ENCODE data around the gene GZMM. TPM values are rescaled to one million over a fixed set of nuclear protein-coding genes. Genes with fewer than 3 reads are reported as not detected.

Gene GZMM
- total and polyA plus RNA-seq, 2 of the 13 experiments (the other 11 are each of a cell fraction or from before 2014, with no cell fraction given): 0.07 TPM; not detected in 1

DNA sequence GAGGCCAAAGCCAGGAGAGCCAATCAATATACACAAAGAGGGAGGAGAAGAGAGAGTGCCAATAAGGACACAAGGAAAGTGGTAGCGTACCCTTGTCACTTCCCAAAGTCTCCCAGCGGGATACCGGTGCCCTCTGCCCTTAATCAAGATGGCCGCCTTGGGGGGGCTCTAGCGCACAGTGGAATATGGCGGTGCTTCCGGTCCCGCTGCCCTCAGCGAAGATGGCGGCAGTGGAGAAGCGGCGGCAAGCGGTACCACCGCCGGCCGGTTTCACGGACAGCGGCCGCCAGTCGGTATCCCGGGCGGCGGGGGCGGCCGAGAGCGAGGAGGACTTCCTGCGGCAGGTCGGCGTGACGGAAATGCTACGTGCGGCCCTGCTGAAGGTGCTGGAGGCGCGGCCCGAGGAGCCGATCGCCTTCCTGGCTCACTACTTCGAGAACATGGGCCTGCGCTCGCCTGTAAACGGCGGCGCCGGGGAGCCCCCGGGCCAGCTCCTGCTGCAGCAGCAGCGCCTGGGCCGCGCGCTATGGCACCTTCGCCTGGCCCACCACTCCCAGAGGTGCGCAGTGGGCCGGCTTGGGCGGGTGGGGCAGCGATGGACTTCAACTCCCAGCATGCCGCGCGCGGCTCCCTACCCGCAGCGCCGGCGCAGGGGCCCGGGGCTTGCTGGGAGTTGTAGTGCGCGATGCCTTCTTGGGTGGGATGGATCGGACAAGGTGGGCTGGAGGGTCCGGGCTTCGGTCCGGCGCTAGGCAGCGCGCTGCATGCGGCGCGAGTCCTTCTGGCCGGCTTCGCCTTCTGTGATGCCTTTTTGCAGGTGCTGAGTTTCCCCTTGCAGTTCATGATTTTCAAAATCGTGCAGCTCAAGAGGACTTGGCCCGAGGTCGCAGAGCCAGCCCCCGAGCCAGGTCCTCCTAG is 36.3 kb upstream of the GZMM start, which contains the start of gene TPGS1 (continued):
- TF ChIP-seq HOXD1 (CRISPR knock-in tag; IDR thresholded peaks at IDR 0.05): peak; percentile 66
- TF ChIP-seq, protein P1, sequence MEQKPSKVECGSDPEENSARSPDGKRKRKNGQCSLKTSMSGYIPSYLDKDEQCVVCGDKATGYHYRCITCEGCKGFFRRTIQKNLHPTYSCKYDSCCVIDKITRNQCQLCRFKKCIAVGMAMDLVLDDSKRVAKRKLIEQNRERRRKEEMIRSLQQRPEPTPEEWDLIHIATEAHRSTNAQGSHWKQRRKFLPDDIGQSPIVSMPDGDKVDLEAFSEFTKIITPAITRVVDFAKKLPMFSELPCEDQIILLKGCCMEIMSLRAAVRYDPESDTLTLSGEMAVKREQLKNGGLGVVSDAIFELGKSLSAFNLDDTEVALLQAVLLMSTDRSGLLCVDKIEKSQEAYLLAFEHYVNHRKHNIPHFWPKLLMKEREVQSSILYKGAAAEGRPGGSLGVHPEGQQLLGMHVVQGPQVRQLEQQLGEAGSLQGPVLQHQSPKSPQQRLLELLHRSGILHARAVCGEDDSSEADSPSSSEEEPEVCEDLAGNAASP (CRISPR knock-in tag; IDR thresholded peaks at IDR 0.05; ENCODE audit: borderline replicate concordance): no peak
- TF ChIP-seq THAP11 (CRISPR knock-in tag; IDR thresholded peaks at IDR 0.05): peak; percentile 97
- TF ChIP-seq ATF1 (CRISPR knock-in tag; IDR thresholded peaks at IDR 0.05): peak; percentile 84
- TF ChIP-seq FOXA3 (CRISPR knock-in tag; IDR thresholded peaks at IDR 0.05): peak; percentile 50; the same call in 1 of the 2 replicates
- TF ChIP-seq, protein P2, sequence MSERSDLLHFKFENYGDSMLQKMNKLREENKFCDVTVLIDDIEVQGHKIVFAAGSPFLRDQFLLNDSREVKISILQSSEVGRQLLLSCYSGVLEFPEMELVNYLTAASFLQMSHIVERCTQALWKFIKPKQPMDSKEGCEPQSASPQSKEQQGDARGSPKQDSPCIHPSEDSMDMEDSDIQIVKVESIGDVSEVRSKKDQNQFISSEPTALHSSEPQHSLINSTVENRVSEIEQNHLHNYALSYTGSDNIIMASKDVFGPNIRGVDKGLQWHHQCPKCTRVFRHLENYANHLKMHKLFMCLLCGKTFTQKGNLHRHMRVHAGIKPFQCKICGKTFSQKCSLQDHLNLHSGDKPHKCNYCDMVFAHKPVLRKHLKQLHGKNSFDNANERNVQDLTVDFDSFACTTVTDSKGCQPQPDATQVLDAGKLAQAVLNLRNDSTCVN (CRISPR knock-in tag; IDR thresholded peaks at IDR 0.05; ENCODE audit: borderline replicate concordance): no peak; the same call in 1 of the 2 replicates
- TF ChIP-seq NFE2 (CRISPR knock-in tag; IDR thresholded peaks at IDR 0.05): no peak
- TF ChIP-seq, protein P3, sequence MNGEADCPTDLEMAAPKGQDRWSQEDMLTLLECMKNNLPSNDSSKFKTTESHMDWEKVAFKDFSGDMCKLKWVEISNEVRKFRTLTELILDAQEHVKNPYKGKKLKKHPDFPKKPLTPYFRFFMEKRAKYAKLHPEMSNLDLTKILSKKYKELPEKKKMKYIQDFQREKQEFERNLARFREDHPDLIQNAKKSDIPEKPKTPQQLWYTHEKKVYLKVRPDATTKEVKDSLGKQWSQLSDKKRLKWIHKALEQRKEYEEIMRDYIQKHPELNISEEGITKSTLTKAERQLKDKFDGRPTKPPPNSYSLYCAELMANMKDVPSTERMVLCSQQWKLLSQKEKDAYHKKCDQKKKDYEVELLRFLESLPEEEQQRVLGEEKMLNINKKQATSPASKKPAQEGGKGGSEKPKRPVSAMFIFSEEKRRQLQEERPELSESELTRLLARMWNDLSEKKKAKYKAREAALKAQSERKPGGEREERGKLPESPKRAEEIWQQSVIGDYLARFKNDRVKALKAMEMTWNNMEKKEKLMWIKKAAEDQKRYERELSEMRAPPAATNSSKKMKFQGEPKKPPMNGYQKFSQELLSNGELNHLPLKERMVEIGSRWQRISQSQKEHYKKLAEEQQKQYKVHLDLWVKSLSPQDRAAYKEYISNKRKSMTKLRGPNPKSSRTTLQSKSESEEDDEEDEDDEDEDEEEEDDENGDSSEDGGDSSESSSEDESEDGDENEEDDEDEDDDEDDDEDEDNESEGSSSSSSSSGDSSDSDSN (CRISPR knock-in tag; IDR thresholded peaks at IDR 0.05): peak; percentile 40
- TF ChIP-seq ZNF124 (CRISPR knock-in tag; IDR thresholded peaks at IDR 0.05): peak; percentile 28; the same call in 1 of the 2 replicates
- no peak for TF ChIP-seq DNMT3B (CRISPR knock-in tag; conservative IDR thresholded peaks at IDR 0.05)
- TF ChIP-seq CEBPG (CRISPR knock-in tag; IDR thresholded peaks at IDR 0.05): no peak
- no peak for TF ChIP-seq NCOA2 (CRISPR knock-in tag; IDR thresholded peaks at IDR 0.05)
- TF ChIP-seq, protein P4, sequence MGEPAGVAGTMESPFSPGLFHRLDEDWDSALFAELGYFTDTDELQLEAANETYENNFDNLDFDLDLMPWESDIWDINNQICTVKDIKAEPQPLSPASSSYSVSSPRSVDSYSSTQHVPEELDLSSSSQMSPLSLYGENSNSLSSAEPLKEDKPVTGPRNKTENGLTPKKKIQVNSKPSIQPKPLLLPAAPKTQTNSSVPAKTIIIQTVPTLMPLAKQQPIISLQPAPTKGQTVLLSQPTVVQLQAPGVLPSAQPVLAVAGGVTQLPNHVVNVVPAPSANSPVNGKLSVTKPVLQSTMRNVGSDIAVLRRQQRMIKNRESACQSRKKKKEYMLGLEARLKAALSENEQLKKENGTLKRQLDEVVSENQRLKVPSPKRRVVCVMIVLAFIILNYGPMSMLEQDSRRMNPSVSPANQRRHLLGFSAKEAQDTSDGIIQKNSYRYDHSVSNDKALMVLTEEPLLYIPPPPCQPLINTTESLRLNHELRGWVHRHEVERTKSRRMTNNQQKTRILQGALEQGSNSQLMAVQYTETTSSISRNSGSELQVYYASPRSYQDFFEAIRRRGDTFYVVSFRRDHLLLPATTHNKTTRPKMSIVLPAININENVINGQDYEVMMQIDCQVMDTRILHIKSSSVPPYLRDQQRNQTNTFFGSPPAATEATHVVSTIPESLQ (CRISPR knock-in tag; conservative IDR thresholded peaks at IDR 0.05): no peak
- TF ChIP-seq SMAD1 (CRISPR knock-in tag; IDR thresholded peaks at IDR 0.05; ENCODE audit: borderline replicate concordance, low read depth): peak; percentile 63; the same call in 1 of the 2 replicates
- no peak for TF ChIP-seq MTA1 (CRISPR knock-in tag; IDR thresholded peaks at IDR 0.05; ENCODE audit: borderline replicate concordance)
- TF ChIP-seq ZNF260 (CRISPR knock-in tag; IDR thresholded peaks at IDR 0.05; ENCODE audit: borderline replicate concordance, low read depth): no peak
- no peak for TF ChIP-seq REL (CRISPR knock-in tag; conservative IDR thresholded peaks at IDR 0.05)
- TF ChIP-seq MXD4 (CRISPR knock-in tag; IDR thresholded peaks at IDR 0.05): 0 out of 2 replicates have a peak, but pooled peaks have one; percentile 37
- no peak for TF ChIP-seq HOXA9 (CRISPR knock-in tag; IDR thresholded peaks at IDR 0.05; ENCODE audit: borderline replicate concordance)
- TF ChIP-seq ZNF562 (CRISPR knock-in tag; IDR thresholded peaks at IDR 0.05; ENCODE audit: borderline replicate concordance): no peak
- no peak for TF ChIP-seq U2AF1 (optimal IDR thresholded peaks at IDR 0.05; ENCODE audit: low read depth, low read length)
- TF ChIP-seq ZNF446 (CRISPR knock-in tag; IDR thresholded peaks at IDR 0.05): peak; percentile 16; the same call in 1 of the 2 replicates
- TF ChIP-seq KAT8 (CRISPR knock-in tag; IDR thresholded peaks at IDR 0.05): peak; percentile 58; the same call in 1 of the 2 replicates
- TF ChIP-seq RXRB (CRISPR knock-in tag; IDR thresholded peaks at IDR 0.05; ENCODE audit: borderline replicate concordance): peak; percentile 37

All from HepG2 (cell line).